ENCODE results near the gene MTCH1. TPM values are rescaled to one million over a fixed set of nuclear protein-coding genes. Genes with fewer than 3 reads are reported as not detected.

MTCH1 gene
- total RNA-seq, 1 donor from 2014 or later: 172 TPM

GRCh38 chr6:36930483-36930882 lies 55.5 kb downstream of the MTCH1 start:
- no peak for DNase-seq (ENCODE audit: low read depth)
- Histone ChIP-seq H3K27me3 (ENCODE audit: control insufficient read depth, insufficient read depth, low read length) (no peaks in the 10 kb centered on the region), H3K4me3 (ENCODE audit: low read depth, low read length) (no peak overlapping the region), H3K36me3 (ENCODE audit: control insufficient read depth, insufficient read depth, low read length) (peaks cover 1% of the 10 kb centered on the region)
- TF ChIP-seq, protein P1, sequence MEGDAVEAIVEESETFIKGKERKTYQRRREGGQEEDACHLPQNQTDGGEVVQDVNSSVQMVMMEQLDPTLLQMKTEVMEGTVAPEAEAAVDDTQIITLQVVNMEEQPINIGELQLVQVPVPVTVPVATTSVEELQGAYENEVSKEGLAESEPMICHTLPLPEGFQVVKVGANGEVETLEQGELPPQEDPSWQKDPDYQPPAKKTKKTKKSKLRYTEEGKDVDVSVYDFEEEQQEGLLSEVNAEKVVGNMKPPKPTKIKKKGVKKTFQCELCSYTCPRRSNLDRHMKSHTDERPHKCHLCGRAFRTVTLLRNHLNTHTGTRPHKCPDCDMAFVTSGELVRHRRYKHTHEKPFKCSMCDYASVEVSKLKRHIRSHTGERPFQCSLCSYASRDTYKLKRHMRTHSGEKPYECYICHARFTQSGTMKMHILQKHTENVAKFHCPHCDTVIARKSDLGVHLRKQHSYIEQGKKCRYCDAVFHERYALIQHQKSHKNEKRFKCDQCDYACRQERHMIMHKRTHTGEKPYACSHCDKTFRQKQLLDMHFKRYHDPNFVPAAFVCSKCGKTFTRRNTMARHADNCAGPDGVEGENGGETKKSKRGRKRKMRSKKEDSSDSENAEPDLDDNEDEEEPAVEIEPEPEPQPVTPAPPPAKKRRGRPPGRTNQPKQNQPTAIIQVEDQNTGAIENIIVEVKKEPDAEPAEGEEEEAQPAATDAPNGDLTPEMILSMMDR (IDR thresholded peaks at IDR 0.05; ENCODE audit: insufficient read depth, low read length, poor library complexity, severe bottlenecking): no peak

GRCh38 chr6:36929607-36930006 lies 56.4 kb downstream of the MTCH1 start:
- DNase-seq (ENCODE audit: low read depth): no peak
- Histone ChIP-seq H3K27me3 (ENCODE audit: control insufficient read depth, insufficient read depth, low read length) (no peaks in the 10 kb centered on the region), H3K36me3 (ENCODE audit: control insufficient read depth, insufficient read depth, low read length) (peaks cover 1% of the 10 kb centered on the region), H3K4me3 (ENCODE audit: low read depth, low read length) (no peak overlapping the region)
- TF ChIP-seq, protein P1 (IDR thresholded peaks at IDR 0.05; ENCODE audit: insufficient read depth, low read length, poor library complexity, severe bottlenecking): no peak

DNA sequence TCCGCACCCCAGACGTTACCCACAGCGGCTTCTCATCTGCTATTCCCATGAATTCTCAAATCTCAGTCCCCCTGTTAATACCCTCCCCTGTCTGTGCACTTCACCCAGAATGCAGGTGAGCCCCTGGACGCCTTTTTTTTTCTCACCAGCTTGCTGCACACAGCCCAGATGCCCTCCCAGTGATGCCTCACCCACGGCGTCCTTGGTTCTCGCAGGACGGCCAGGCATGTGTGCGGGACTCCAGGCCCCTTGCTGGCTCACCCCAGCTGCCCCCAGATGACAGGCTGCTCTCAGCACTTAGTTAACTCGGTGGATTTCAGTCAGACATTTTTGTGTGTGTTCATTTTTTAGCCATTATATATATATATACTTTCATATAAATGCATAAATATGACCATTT lies 56.8 kb downstream of the MTCH1 start:
- H3K36me3 ChIP-seq (ENCODE audit: control insufficient read depth, insufficient read depth, low read length): peaks cover 1% of the 10 kb centered on the region
- TF ChIP-seq, protein P1 (IDR thresholded peaks at IDR 0.05; ENCODE audit: insufficient read depth, low read length, poor library complexity, severe bottlenecking): no peak
- DNase-seq (ENCODE audit: low read depth): no peak
- H3K4me3 ChIP-seq (ENCODE audit: low read depth, low read length): no peak overlapping the region
- H3K27me3 ChIP-seq (ENCODE audit: control insufficient read depth, insufficient read depth, low read length): no peaks in the 10 kb centered on the region

GRCh38 chr6:36928547-36928918 lies 57.5 kb downstream of the MTCH1 start:
- Histone ChIP-seq H3K4me3 (ENCODE audit: low read depth, low read length) (no peak overlapping the region), H3K27me3 (ENCODE audit: control insufficient read depth, insufficient read depth, low read length) (no peaks in the 10 kb centered on the region), H3K36me3 (ENCODE audit: control insufficient read depth, insufficient read depth, low read length) (peaks cover 1% of the 10 kb centered on the region)
- TF ChIP-seq, protein P1 (IDR thresholded peaks at IDR 0.05; ENCODE audit: insufficient read depth, low read length, poor library complexity, severe bottlenecking): no peak
- no peak for DNase-seq (ENCODE audit: low read depth)

- Histone ChIP-seq H3K27me3 (ENCODE audit: control insufficient read depth, insufficient read depth, low read length) (no peaks in the 10 kb centered on the region), H3K4me3 (ENCODE audit: low read depth, low read length) (no peak overlapping the region)
- DNase-seq (ENCODE audit: low read depth): no peak
Observed at GRCh38 chr6:36927691-36928546, 58.1 kb downstream of the MTCH1 start.

More at GRCh38 chr6:36927691-36928546, 58.1 kb downstream of the MTCH1 start:
- TF ChIP-seq, protein P1 (IDR thresholded peaks at IDR 0.05; ENCODE audit: insufficient read depth, low read length, poor library complexity, severe bottlenecking): no peak
- H3K36me3 ChIP-seq (ENCODE audit: control insufficient read depth, insufficient read depth, low read length): peaks cover 1% of the 10 kb centered on the region
